CD14-positive monocyte (primary cell): Measurements from ENCODE around the gene SALL3. TPM values are rescaled to one million over a fixed set of nuclear protein-coding genes. Genes with fewer than 3 reads are reported as not detected.

Source experiments
- DNase-seq, 3 donors: peaks; one replicate each; pipeline ENCODE4 v3.0.0-alpha.2; 2011 to 2022
- H2AFZ ChIP-seq: 2 replicates; pipeline ENCODE4 v1.6.0; 2012; ENCODE audit warnings: mild to moderate bottlenecking, low read depth, low read length, inconsistent platforms; ENCODE audit not compliant: insufficient read depth, poor library complexity, severe bottlenecking
- H3K27ac ChIP-seq, 2 donors: 1 replicate in 1 of 2; 2 replicates in 1 of 2; pipeline ENCODE4 v1.5.1; 2012 to 2013; ENCODE audit warnings: low read length in 2 of 2, control low read depth in 1 of 2, inconsistent platforms in 1 of 2, low read depth in 1 of 2, mild to moderate bottlenecking in 1 of 2
- H3K27me3 ChIP-seq, 2 donors: one replicate each; pipeline versions ENCODE4 v1.6.0 to v1.6.1; 2011 to 2013; ENCODE audit warnings: low read length in 2 of 2; ENCODE audit not compliant: control insufficient read depth in 2 of 2, insufficient read depth in 2 of 2
- H3K36me3 ChIP-seq, 2 donors: replicated peaks in 1 of 2; 1 replicate in 1 of 2; 2 replicates in 1 of 2; pipeline versions ENCODE4 v1.5.1 to v1.6.1; 2012 to 2013; ENCODE audit warnings: low read length in 2 of 2, control low read depth in 1 of 2, inconsistent platforms in 1 of 2, mild to moderate bottlenecking in 1 of 2; ENCODE audit not compliant: insufficient read depth in 2 of 2, control insufficient read depth in 1 of 2
- H3K4me1 ChIP-seq, 2 donors: 1 replicate in 1 of 2; 2 replicates in 1 of 2; pipeline versions ENCODE4 v1.5.1 to v1.6.1; 2012 to 2013; ENCODE audit warnings: low read length in 2 of 2, control low read depth in 1 of 2, inconsistent platforms in 1 of 2, mild to moderate bottlenecking in 1 of 2, moderate library complexity in 1 of 2; ENCODE audit not compliant: insufficient read depth in 2 of 2, control insufficient read depth in 1 of 2
- H3K4me2 ChIP-seq: replicated peaks from 2 replicates; pipeline ENCODE3; 2012; ENCODE audit warnings: low read length, moderate library complexity, mild to moderate bottlenecking; ENCODE audit not compliant: poor library complexity, severe bottlenecking; ENCODE audit errors: extremely low read depth
- H3K4me3 ChIP-seq, 3 experiments: fragments of 200-600 bp in 1 of 3; sonication (generic) in 1 of 3; replicated peaks in 1 of 3; 1 replicate in 2 of 3; 2 replicates in 1 of 3; pipeline ENCODE4 v1.5.1; 2011 to 2013; ENCODE audit warnings: low read length in 3 of 3, mild to moderate bottlenecking in 3 of 3, control low read depth in 2 of 3, low read depth in 2 of 3, inconsistent platforms in 1 of 3, moderate library complexity in 1 of 3
- H3K79me2 ChIP-seq: 2 replicates; pipeline ENCODE4 v1.6.0; 2012; ENCODE audit warnings: mild to moderate bottlenecking, control low read depth, inconsistent platforms, low read length, moderate library complexity; ENCODE audit not compliant: insufficient read depth
- H3K9ac ChIP-seq: 2 replicates; pipeline ENCODE4 v1.6.0; 2017; ENCODE audit warnings: low read length, mild to moderate bottlenecking; ENCODE audit not compliant: insufficient read depth, poor library complexity, severe bottlenecking
- H3K9me3 ChIP-seq, 2 donors: replicated peaks in 1 of 2; 1 replicate in 1 of 2; 2 replicates in 1 of 2; pipeline versions ENCODE4 v1.5.1 to v1.6.1; 2012 to 2013; ENCODE audit warnings: low read length in 2 of 2, control low read depth in 1 of 2; ENCODE audit not compliant: control insufficient read depth in 1 of 2, insufficient read depth in 1 of 2
- H4K20me1 ChIP-seq: 2 replicates; pipeline ENCODE4 v1.6.0; 2012; ENCODE audit warnings: mild to moderate bottlenecking, low read length, control low read depth, moderate library complexity; ENCODE audit not compliant: insufficient read depth
- H3K27ac Mint-ChIP-seq, 7 donors: one replicate each; pipeline ENCODE4 v1.8.0; 2020; ENCODE audit warnings: mild to moderate bottlenecking in 7 of 7, mixed read lengths in 7 of 7, moderate library complexity in 6 of 7, inconsistent platforms in 2 of 7
- H3K27me3 Mint-ChIP-seq, 3 donors: one replicate each; pipeline ENCODE4 v1.8.0; 2021 to 2022; ENCODE audit warnings: low read depth in 3 of 3, mild to moderate bottlenecking in 3 of 3, mixed read lengths in 3 of 3, moderate library complexity in 3 of 3, inconsistent platforms in 1 of 3
- H3K36me3 Mint-ChIP-seq, 2 donors: one replicate each; pipeline ENCODE4 v1.8.0; 2020; ENCODE audit warnings: mixed read lengths in 2 of 2, inconsistent platforms in 1 of 2, mild to moderate bottlenecking in 1 of 2
- H3K4me1 Mint-ChIP-seq: one replicate; pipeline ENCODE4 v1.8.0; 2020; ENCODE audit warnings: mild to moderate bottlenecking, mixed read lengths
- H3K4me3 Mint-ChIP-seq, 2 donors: one replicate each; pipeline ENCODE4 v1.8.0; 2020; ENCODE audit warnings: mild to moderate bottlenecking in 2 of 2, mixed read lengths in 2 of 2, moderate library complexity in 1 of 2
- H3K9me3 Mint-ChIP-seq, 7 donors: one replicate each; pipeline ENCODE4 v1.8.0; 2020 to 2022; ENCODE audit warnings: mixed read lengths in 7 of 7, mild to moderate bottlenecking in 6 of 7, moderate library complexity in 6 of 7, inconsistent platforms in 2 of 7
- CTCF ChIP-seq: fragments of 200-600 bp; IDR thresholded peaks from one replicate; pipeline ENCODE4 v1.8.0; 2022; ENCODE audit warnings: antibody characterized with exemption, mild to moderate bottlenecking
- WGBS: methylation state at CpG from one replicate; pipeline ENCODE4 v1.1.5; 2013; ENCODE audit warnings: missing lambda C conversion rate; ENCODE audit not compliant: insufficient coverage; 5-methylcytosine and 5-hydroxymethylcytosine counted together
- intact Hi-C, 2 donors: fragments of 100-400 bp; cut with micrococcal nuclease; formaldehyde crosslinking; loops; one replicate each; pipeline versions ENCODE4 v1.15.0 to v1.15.1; 2023
- polyA plus RNA-seq, 3 donors: library from polyadenylated mRNA; depleted of rRNA in 1 of 3; unstranded in 2 of 3; stranded (reverse) in 1 of 3; fragments of 300-500 nt in 2 of 3; fragments of >200 nt in 1 of 3; fragmentation: Illumina TruSeq in 2 of 3; gene quantifications; 1 replicate in 2 of 3; 2 replicates in 1 of 3; pipeline ENCODE4 v1.2.3, GENCODE V29; 2012 to 2021

The SALL3 gene
- polyA plus RNA-seq, 3 donors, result not detected

GRCh38 chr18:78948221-78948620, 31.4 kb upstream of the SALL3 start:
- no peaks in the 10 kb centered on the region for H3K4me1 Mint-ChIP-seq
- H3K27me3 Mint-ChIP-seq, result peaks cover 2 to 10% (median 6%) of the 10 kb centered on the region in 3 donors
- H3K4me1 ChIP-seq, result no peaks in the 10 kb centered on the region
- H3K27ac Mint-ChIP-seq, result no peak overlapping the region
- no peak for DNase-seq
- no peaks in the 10 kb centered on the region for H3K79me2 ChIP-seq
- H3K9ac ChIP-seq, result no peak overlapping the region
- H3K36me3 Mint-ChIP-seq, result no peaks in the 10 kb centered on the region
- peaks cover under 1 to 30% (median 14%) of the 10 kb centered on the region in 7 donors for H3K9me3 Mint-ChIP-seq
- H3K4me2 ChIP-seq, result no peak overlapping the region
- no peak overlapping the region for H3K4me3 ChIP-seq
- no peaks in the 10 kb centered on the region for H3K27me3 ChIP-seq
- H4K20me1 ChIP-seq, result no peaks in the 10 kb centered on the region
- H3K27ac ChIP-seq, result no peak overlapping the region
- no peak for TF ChIP-seq CTCF
- H3K4me3 Mint-ChIP-seq, result no peak overlapping the region
- no peaks in the 10 kb centered on the region for H3K36me3 ChIP-seq
- intact Hi-C loops, result no loop called here
- H3K9me3 ChIP-seq, result peaks cover 8 to 25% of the 10 kb centered on the region in 2 donors
- WGBS, result 55% methylated on average over 12 of the region's 12 CpGs
- no peak overlapping the region for H2AFZ ChIP-seq

- WGBS, result 82% methylated on average over 12 of the region's 13 CpGs
- Histone ChIP-seq H3K4me2 (no peak overlapping the region), H2AFZ (no peak overlapping the region), H3K27me3 (no peaks in the 10 kb centered on the region), H3K4me1 (no peaks in the 10 kb centered on the region), H3K9me3 (peaks cover 8 to 25% of the 10 kb centered on the region in 2 donors), H3K4me3 (no peak overlapping the region), H3K79me2 (no peaks in the 10 kb centered on the region), H3K9ac (no peak overlapping the region), H4K20me1 (no peaks in the 10 kb centered on the region), H3K27ac (no peak overlapping the region), H3K36me3 (no peaks in the 10 kb centered on the region)
- Mint-ChIP-seq H3K9me3 (peaks cover 5 to 28% (median 16%) of the 10 kb centered on the region in 7 donors), H3K36me3 (no peaks in the 10 kb centered on the region), H3K27me3 (peaks cover 2 to 8% (median 6%) of the 10 kb centered on the region in 3 donors), H3K27ac (no peak overlapping the region), H3K4me1 (no peaks in the 10 kb centered on the region), H3K4me3 (no peak overlapping the region)
- no peak for DNase-seq
- TF ChIP-seq CTCF, result no peak
- intact Hi-C loops, result no loop called here
Measured at GRCh38 chr18:78948707-78949106, 30.9 kb upstream of the SALL3 start.
